Measurements from ENCODE around the gene RNF207.

The RNF207 gene

DNA sequence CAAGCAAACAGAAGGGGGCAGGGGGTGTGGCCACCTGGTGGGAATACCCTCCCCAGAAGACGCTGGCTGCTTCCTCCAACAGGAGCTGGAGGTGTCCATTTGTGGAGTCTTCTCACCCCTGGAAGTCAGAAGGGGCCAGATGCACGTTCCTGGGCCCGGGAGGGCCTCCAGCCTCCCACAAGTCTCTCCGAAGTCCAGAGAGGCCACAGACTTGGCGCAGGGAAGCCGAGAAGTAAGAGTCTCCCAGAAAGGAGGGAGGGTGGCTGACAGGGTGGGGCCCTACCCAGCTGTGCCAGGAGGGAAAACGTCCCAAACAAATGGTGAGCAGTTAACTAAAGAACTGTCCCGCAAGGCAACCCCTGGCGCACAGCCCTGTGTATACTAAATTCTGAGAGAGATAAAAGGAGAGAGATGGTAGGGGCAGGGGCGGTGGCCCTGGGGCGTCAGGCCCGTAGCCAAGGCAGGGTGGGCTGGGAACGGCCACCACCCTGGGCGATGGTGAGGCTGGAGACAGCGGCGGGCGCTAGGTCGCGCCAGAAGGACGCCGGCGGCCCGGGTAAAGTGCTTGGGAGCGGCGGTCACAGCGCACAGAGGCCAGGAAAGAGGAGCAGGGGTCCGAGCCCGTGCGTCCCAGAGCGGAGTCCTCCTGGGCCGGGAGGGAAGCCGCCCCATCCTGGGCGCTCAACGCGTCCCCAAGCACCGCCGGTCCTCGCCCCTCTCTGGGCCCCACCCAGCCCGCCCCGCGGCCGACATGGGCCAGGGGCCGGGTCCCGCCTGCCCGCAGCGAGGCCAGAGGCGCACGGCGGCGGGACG, 27.0 kb upstream of the RNF207 start (continued):
- TF ChIP-seq, protein P1, sequence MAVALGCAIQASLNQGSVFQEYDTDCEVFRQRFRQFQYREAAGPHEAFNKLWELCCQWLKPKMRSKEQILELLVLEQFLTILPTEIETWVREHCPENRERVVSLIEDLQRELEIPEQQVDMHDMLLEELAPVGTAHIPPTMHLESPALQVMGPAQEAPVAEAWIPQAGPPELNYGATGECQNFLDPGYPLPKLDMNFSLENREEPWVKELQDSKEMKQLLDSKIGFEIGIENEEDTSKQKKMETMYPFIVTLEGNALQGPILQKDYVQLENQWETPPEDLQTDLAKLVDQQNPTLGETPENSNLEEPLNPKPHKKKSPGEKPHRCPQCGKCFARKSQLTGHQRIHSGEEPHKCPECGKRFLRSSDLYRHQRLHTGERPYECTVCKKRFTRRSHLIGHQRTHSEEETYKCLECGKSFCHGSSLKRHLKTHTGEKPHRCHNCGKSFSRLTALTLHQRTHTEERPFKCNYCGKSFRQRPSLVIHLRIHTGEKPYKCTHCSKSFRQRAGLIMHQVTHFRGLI (tag by site-specific recombination; IDR thresholded peaks at IDR 0.05), result no peak
- no peak for TF ChIP-seq ZNF23 (tag by site-specific recombination; IDR thresholded peaks at IDR 0.05; ENCODE audit: borderline replicate concordance)
- TF ChIP-seq ZFP69B (tag by site-specific recombination; IDR thresholded peaks at IDR 0.05), result 0 out of 2 replicates have a peak, but pooled peaks have one; percentile 21
- TF ChIP-seq KLF1 (tag by site-specific recombination; IDR thresholded peaks at IDR 0.05), result peak; percentile 93
- no peak for TF ChIP-seq ZNF585B (tag by site-specific recombination; IDR thresholded peaks at IDR 0.05)
- TF ChIP-seq, protein P2, sequence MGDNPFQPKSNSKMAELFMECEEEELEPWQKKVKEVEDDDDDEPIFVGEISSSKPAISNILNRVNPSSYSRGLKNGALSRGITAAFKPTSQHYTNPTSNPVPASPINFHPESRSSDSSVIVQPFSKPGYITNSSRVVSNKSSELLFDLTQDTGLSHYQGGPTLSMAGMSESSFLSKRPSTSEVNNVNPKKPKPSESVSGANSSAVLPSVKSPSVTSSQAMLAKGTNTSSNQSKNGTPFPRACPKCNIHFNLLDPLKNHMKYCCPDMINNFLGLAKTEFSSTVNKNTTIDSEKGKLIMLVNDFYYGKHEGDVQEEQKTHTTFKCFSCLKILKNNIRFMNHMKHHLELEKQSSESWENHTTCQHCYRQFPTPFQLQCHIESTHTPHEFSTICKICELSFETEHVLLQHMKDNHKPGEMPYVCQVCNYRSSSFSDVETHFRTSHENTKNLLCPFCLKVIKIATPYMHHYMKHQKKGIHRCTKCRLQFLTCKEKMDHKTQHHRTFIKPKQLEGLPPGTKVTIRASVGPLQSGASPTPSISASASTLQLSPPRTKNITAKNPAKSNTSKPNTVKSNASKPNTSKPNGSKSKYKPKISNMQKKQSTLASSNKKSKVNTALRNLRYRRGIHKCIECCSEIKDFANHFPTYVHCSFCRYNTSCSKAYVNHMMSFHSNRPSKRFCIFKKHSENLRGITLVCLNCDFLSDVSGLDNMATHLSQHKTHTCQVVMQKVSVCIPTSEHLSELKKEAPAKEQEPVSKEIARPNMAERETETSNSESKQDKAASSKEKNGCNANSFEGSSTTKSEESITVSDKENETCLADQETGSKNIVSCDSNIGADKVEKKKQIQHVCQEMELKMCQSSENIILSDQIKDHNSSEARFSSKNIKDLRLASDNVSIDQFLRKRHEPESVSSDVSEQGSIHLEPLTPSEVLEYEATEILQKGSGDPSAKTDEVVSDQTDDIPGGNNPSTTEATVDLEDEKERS (tag by site-specific recombination; IDR thresholded peaks at IDR 0.05), result no peak
- TF ChIP-seq, protein P3, sequence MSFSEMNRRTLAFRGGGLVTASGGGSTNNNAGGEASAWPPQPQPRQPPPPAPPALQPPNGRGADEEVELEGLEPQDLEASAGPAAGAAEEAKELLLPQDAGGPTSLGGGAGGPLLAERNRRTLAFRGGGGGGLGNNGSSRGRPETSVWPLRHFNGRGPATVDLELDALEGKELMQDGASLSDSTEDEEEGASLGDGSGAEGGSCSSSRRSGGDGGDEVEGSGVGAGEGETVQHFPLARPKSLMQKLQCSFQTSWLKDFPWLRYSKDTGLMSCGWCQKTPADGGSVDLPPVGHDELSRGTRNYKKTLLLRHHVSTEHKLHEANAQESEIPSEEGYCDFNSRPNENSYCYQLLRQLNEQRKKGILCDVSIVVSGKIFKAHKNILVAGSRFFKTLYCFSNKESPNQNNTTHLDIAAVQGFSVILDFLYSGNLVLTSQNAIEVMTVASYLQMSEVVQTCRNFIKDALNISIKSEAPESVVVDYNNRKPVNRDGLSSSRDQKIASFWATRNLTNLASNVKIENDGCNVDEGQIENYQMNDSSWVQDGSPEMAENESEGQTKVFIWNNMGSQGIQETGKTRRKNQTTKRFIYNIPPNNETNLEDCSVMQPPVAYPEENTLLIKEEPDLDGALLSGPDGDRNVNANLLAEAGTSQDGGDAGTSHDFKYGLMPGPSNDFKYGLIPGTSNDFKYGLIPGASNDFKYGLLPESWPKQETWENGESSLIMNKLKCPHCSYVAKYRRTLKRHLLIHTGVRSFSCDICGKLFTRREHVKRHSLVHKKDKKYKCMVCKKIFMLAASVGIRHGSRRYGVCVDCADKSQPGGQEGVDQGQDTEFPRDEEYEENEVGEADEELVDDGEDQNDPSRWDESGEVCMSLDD (tag by site-specific recombination; IDR thresholded peaks at IDR 0.05), result 0 out of 2 replicates have a peak, but pooled peaks have one; percentile 21
- TF ChIP-seq, protein P4, sequence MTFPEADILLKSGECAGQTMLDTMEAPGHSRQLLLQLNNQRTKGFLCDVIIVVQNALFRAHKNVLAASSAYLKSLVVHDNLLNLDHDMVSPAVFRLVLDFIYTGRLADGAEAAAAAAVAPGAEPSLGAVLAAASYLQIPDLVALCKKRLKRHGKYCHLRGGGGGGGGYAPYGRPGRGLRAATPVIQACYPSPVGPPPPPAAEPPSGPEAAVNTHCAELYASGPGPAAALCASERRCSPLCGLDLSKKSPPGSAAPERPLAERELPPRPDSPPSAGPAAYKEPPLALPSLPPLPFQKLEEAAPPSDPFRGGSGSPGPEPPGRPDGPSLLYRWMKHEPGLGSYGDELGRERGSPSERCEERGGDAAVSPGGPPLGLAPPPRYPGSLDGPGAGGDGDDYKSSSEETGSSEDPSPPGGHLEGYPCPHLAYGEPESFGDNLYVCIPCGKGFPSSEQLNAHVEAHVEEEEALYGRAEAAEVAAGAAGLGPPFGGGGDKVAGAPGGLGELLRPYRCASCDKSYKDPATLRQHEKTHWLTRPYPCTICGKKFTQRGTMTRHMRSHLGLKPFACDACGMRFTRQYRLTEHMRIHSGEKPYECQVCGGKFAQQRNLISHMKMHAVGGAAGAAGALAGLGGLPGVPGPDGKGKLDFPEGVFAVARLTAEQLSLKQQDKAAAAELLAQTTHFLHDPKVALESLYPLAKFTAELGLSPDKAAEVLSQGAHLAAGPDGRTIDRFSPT (tag by site-specific recombination; IDR thresholded peaks at IDR 0.05), result peak; percentile 50; the same call in 1 of the 2 replicates
- TF ChIP-seq RBAK (tag by site-specific recombination; IDR thresholded peaks at IDR 0.05), result no peak
- no peak for TF ChIP-seq ZNF391 (tag by site-specific recombination; IDR thresholded peaks at IDR 0.05; ENCODE audit: borderline replicate concordance, low read depth)
- TF ChIP-seq ZBTB48 (tag by site-specific recombination; IDR thresholded peaks at IDR 0.05), result peak; percentile 11; the same call in 1 of the 2 replicates
- no peak for TF ChIP-seq ZNF521 (tag by site-specific recombination; IDR thresholded peaks at IDR 0.05)
- TF ChIP-seq ZBTB7A (tag by site-specific recombination; IDR thresholded peaks at IDR 0.05; ENCODE audit: low read depth), result no peak
- TF ChIP-seq MYNN (tag by site-specific recombination; IDR thresholded peaks at IDR 0.05; ENCODE audit: borderline replicate concordance), result no peak
- no peak for TF ChIP-seq ZNF548 (tag by site-specific recombination; IDR thresholded peaks at IDR 0.05)
- TF ChIP-seq HOXA7 (CRISPR knock-in tag; IDR thresholded peaks at IDR 0.05; ENCODE audit: borderline replicate concordance), result no peak
- TF ChIP-seq ZFP37 (tag by site-specific recombination; IDR thresholded peaks at IDR 0.05), result no peak
- TF ChIP-seq, protein P5, sequence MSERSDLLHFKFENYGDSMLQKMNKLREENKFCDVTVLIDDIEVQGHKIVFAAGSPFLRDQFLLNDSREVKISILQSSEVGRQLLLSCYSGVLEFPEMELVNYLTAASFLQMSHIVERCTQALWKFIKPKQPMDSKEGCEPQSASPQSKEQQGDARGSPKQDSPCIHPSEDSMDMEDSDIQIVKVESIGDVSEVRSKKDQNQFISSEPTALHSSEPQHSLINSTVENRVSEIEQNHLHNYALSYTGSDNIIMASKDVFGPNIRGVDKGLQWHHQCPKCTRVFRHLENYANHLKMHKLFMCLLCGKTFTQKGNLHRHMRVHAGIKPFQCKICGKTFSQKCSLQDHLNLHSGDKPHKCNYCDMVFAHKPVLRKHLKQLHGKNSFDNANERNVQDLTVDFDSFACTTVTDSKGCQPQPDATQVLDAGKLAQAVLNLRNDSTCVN (tag by site-specific recombination; optimal IDR thresholded peaks at IDR 0.05), result peak; percentile 55
- TF ChIP-seq ZIC2 (tag by site-specific recombination; IDR thresholded peaks at IDR 0.05), result peak; percentile 63
- TF ChIP-seq ZNF248 (tag by site-specific recombination; IDR thresholded peaks at IDR 0.05), result no peak
- TF ChIP-seq SP2 (tag by site-specific recombination; IDR thresholded peaks at IDR 0.05), result peak; percentile 21; the same call in 1 of the 2 replicates
- TF ChIP-seq, protein P6, sequence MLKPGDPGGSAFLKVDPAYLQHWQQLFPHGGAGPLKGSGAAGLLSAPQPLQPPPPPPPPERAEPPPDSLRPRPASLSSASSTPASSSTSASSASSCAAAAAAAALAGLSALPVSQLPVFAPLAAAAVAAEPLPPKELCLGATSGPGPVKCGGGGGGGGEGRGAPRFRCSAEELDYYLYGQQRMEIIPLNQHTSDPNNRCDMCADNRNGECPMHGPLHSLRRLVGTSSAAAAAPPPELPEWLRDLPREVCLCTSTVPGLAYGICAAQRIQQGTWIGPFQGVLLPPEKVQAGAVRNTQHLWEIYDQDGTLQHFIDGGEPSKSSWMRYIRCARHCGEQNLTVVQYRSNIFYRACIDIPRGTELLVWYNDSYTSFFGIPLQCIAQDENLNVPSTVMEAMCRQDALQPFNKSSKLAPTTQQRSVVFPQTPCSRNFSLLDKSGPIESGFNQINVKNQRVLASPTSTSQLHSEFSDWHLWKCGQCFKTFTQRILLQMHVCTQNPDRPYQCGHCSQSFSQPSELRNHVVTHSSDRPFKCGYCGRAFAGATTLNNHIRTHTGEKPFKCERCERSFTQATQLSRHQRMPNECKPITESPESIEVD (tag by site-specific recombination; IDR thresholded peaks at IDR 0.05), result no peak
- TF ChIP-seq ZNF785 (tag by site-specific recombination; IDR thresholded peaks at IDR 0.05), result no peak
- peak; percentile 73 for TF ChIP-seq ZNF335 (tag by site-specific recombination; conservative IDR thresholded peaks at IDR 0.05)
- no peak for TF ChIP-seq ZFHX2 (tag by site-specific recombination; conservative IDR thresholded peaks at IDR 0.05)
- no peak for TF ChIP-seq ZNF16 (tag by site-specific recombination; IDR thresholded peaks at IDR 0.05; ENCODE audit: low read depth)
- TF ChIP-seq KLF16 (tag by site-specific recombination; IDR thresholded peaks at IDR 0.05), result no peak

Measured in HEK293 (cell line).